Smooth muscle cell (in vitro differentiated cells): ENCODE measurements around the gene SDK1. TPM values are rescaled to one million over a fixed set of nuclear protein-coding genes. Genes with fewer than 3 reads are reported as not detected.

Source experiments
- DNase-seq: peaks from one replicate; lab custom pipeline; 2025; ENCODE audit not compliant: unreplicated experiment; lab: John Stamatoyannopoulos, UW
- H2AFZ ChIP-seq: fragments of 200-600 bp; sonication (generic); 2 replicates; pipeline ENCODE4 v1.6.0; 2016; ENCODE audit warnings: antibody characterized with exemption, low read depth, mild to moderate bottlenecking
- H3F3A ChIP-seq: fragments of 200-600 bp; sonication (generic); 2 replicates; pipeline ENCODE4 v1.6.0; 2017; ENCODE audit warnings: antibody characterized with exemption, low read depth
- H3K27ac ChIP-seq: fragments of 200-600 bp; sonication (generic); 2 replicates; pipeline ENCODE4 v1.5.1; 2016; ENCODE audit warnings: low read depth, mild to moderate bottlenecking
- H3K27me3 ChIP-seq: fragments of 200-600 bp; sonication (generic); 2 replicates; pipeline ENCODE4 v1.6.1; 2016; ENCODE audit warnings: low read depth, mild to moderate bottlenecking
- H3K36me3 ChIP-seq: fragments of 200-600 bp; sonication (generic); 2 replicates; pipeline ENCODE4 v1.5.1; 2016; ENCODE audit warnings: low read depth
- H3K4me1 ChIP-seq: fragments of 200-600 bp; sonication (generic); 2 replicates; pipeline ENCODE4 v1.5.1; 2016; ENCODE audit warnings: low read depth
- H3K4me2 ChIP-seq: fragments of 200-600 bp; sonication (generic); 2 replicates; pipeline ENCODE4 v1.6.0; 2016; ENCODE audit warnings: mild to moderate bottlenecking
- H3K4me3 ChIP-seq: fragments of 200-600 bp; sonication (generic); 2 replicates; pipeline ENCODE4 v1.5.1; 2016; ENCODE audit warnings: mild to moderate bottlenecking
- H3K79me2 ChIP-seq: fragments of 200-600 bp; sonication (generic); 2 replicates; pipeline ENCODE4 v1.6.0; 2016; ENCODE audit warnings: low read depth, mild to moderate bottlenecking
- H3K9ac ChIP-seq: fragments of 200-600 bp; sonication (generic); 2 replicates; pipeline ENCODE4 v1.6.0; 2016; ENCODE audit warnings: low read depth
- H3K9me3 ChIP-seq: fragments of 200-600 bp; sonication (generic); replicated peaks from 2 replicates; pipeline ENCODE4 v1.5.1; 2016; ENCODE audit warnings: low read depth
- H4K20me1 ChIP-seq: fragments of 200-600 bp; sonication (generic); 2 replicates; pipeline ENCODE4 v1.6.0; 2016; ENCODE audit warnings: low read depth
- CTCF ChIP-seq: fragments of 200-600 bp; sonication (generic); IDR thresholded peaks from 2 replicates; pipeline ENCODE4 v1.5.1; 2017; ENCODE audit warnings: borderline replicate concordance, mild to moderate bottlenecking, antibody characterized with exemption; ENCODE audit not compliant: insufficient read depth, poor library complexity, severe bottlenecking
- WGBS: methylation state at CpG from one replicate; pipeline ENCODE4 v1.1.7; 2016; ENCODE audit warnings: low lambda C conversion rate; 5-methylcytosine and 5-hydroxymethylcytosine counted together
- polyA plus RNA-seq: library from polyadenylated mRNA; unstranded; fragments of >200 nt; fragmentation: Nextera tagmentation; extraction: Ambion mirVana; gene quantifications from 2 replicates; pipeline ENCODE4 v1.2.1, GENCODE V29; 2016
- total RNA-seq: library from RNA; depleted of rRNA; stranded (reverse); fragments of >200 nt; gene quantifications from 2 replicates; pipeline ENCODE4 v1.2.3, GENCODE V29; 2014

Gene SDK1
- total and polyA plus RNA-seq, 2 experiments from 2014 or later: 1.1 to 2.5 TPM

GRCh38 chr7:4269746-4270145, 968.7 kb downstream of the SDK1 start:
- H2AFZ ChIP-seq: no peak overlapping the region
- H4K20me1 ChIP-seq: no peaks in the 10 kb centered on the region
- no peak overlapping the region for H3K27ac ChIP-seq
- H3K9ac ChIP-seq: no peak overlapping the region
- no peaks in the 10 kb centered on the region for H3F3A ChIP-seq
- no peaks in the 10 kb centered on the region for H3K9me3 ChIP-seq
- no peak overlapping the region for H3K4me3 ChIP-seq
- no peak overlapping the region for H3K4me2 ChIP-seq
- WGBS: 88% methylated on average over 11 of the region's 11 CpGs
- DNase-seq: no peak
- H3K79me2 ChIP-seq: no peaks in the 10 kb centered on the region
- no peak for TF ChIP-seq CTCF
- no peaks in the 10 kb centered on the region for H3K27me3 ChIP-seq
- H3K4me1 ChIP-seq: no peaks in the 10 kb centered on the region
- H3K36me3 ChIP-seq: no peaks in the 10 kb centered on the region

- 91% methylated on average over 12 of the region's 12 CpGs for WGBS
- no peak overlapping the region for H3K4me3 ChIP-seq
- no peak overlapping the region for H2AFZ ChIP-seq
- no peaks in the 10 kb centered on the region for H3K9me3 ChIP-seq
- no peaks in the 10 kb centered on the region for H3K4me1 ChIP-seq
- no peak for DNase-seq
- H3K27ac ChIP-seq: no peak overlapping the region
- H4K20me1 ChIP-seq: no peaks in the 10 kb centered on the region
- no peaks in the 10 kb centered on the region for H3K27me3 ChIP-seq
- H3K9ac ChIP-seq: no peak overlapping the region
- H3F3A ChIP-seq: no peaks in the 10 kb centered on the region
- no peaks in the 10 kb centered on the region for H3K79me2 ChIP-seq
- no peak overlapping the region for H3K4me2 ChIP-seq
- TF ChIP-seq CTCF: no peak
- no peaks in the 10 kb centered on the region for H3K36me3 ChIP-seq
Measured at GRCh38 chr7:4270268-4270667, 969.2 kb downstream of the SDK1 start.

GRCh38 chr7:4270941-4271715, 970.1 kb downstream of the SDK1 start:
- Histone ChIP-seq H2AFZ (no peak overlapping the region), H3K4me3 (no peak overlapping the region), H3F3A (no peaks in the 10 kb centered on the region), H3K4me2 (no peak overlapping the region), H4K20me1 (no peaks in the 10 kb centered on the region), H3K9me3 (no peaks in the 10 kb centered on the region), H3K4me1 (no peaks in the 10 kb centered on the region), H3K36me3 (no peaks in the 10 kb centered on the region), H3K27ac (no peak overlapping the region), H3K9ac (no peak overlapping the region), H3K27me3 (no peaks in the 10 kb centered on the region), H3K79me2 (no peaks in the 10 kb centered on the region)
- 80% methylated on average over 13 of the region's 13 CpGs for WGBS
- no peak for DNase-seq
- TF ChIP-seq CTCF: no peak

- H3F3A ChIP-seq: no peaks in the 10 kb centered on the region
- no peak overlapping the region for H2AFZ ChIP-seq
- no peaks in the 10 kb centered on the region for H3K36me3 ChIP-seq
- no peaks in the 10 kb centered on the region for H3K4me1 ChIP-seq
- no peaks in the 10 kb centered on the region for H4K20me1 ChIP-seq
- TF ChIP-seq CTCF: no peak
- H3K4me3 ChIP-seq: no peak overlapping the region
- H3K9ac ChIP-seq: no peak overlapping the region
- H3K79me2 ChIP-seq: no peaks in the 10 kb centered on the region
- no peak for DNase-seq
- WGBS: 92% methylated on average over 10 of the region's 10 CpGs
- no peaks in the 10 kb centered on the region for H3K27me3 ChIP-seq
- H3K27ac ChIP-seq: no peak overlapping the region
- no peaks in the 10 kb centered on the region for H3K9me3 ChIP-seq
- H3K4me2 ChIP-seq: no peak overlapping the region
Measured at GRCh38 chr7:4271716-4272015, 970.6 kb downstream of the SDK1 start.
